NCI-H2081 (cell line): ENCODE results near the gene YWHAG.
"Not testable (repeated sequence)": the region's sequence is repeated elsewhere in the genome, so short reads cannot be mapped to it uniquely, and the experiment has no call there.

Experiments used
- DNase-seq, 2 experiments: peaks; one replicate each; lab custom pipeline; 2025; lab: John Stamatoyannopoulos, UW

The YWHAG gene

DNA sequence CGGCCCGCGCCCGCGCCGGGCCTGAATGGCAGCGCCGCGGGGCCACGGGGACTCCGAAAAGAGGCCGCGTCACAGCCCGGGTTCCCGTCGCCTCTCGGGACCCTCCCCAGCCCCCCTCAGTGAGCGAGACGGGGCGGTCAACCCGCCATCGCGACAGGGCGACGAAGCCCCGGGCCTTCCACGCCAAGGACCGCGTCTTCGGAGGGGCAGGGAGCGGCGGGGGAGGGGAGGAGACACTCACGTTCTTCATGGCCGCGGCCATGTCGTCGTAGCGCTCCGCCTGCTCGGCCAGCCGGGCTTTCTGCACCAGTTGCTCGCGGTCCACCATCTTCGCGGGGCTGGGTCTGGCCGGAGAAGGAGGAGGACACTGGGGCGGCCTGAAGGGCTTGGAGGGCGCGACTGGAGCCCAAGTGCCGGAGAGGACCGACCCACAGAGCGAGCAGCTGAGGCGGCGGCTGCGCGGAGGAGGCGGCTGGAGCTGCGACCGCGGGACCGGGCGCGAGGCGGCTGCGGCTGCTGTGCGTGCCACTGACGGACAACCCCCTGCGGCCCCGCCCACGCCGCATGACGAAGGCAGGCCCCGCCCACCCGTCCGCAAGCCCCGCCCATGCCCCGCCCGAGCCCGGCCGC, at the start of gene YWHAG:
YWHAG (minus strand) TSS at position 511 of the 630 bp plus-strand sequence; CDS start at position 328, 183 bp downstream.
- peak; percentile 89 to 92 for DNase-seq

- no peak for DNase-seq
These were observed 49.4 kb upstream of the YWHAG start for GRCh38 chr7:76408121-76408560.

- DNase-seq: no peak
These were observed 48.9 kb upstream of the YWHAG start for GRCh38 chr7:76407718-76408117.

GRCh38 chr7:76405738-76406137, 46.9 kb upstream of the YWHAG start:
- no peak for DNase-seq

DNA sequence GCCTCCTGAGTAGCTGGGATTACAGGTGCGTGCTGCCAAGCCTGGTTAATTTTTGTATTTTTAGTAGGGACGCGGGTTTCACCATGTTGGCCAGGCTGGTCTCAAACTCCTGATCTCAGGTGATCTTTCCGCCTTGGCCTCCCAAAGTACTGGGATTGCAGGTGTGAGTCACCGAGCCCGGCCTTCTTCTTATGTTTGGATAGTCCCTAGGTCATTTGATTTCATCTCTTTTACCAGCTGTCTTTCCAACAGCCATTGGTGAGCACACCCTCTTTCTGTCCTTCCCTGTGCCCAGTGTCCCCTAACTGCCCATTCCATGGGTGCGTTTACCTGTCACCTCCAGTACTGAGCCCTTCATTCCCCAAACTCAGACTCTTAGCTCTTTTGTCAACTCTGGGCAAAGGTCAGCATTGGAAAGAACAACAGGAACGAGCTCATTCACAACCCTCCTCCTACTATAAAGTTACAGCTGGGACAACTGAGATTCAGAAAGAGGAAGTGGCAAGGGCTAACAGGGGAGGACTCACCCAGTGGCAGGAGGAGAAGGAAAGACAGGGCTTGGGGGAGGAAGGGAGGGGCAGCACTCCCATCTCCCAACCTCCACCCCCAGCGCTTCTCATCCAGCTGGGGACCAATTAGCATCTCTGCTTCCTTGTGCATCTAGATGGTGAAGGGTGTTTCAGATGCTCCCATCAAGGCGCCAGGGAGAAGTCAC, 45.1 kb upstream of the YWHAG start:
- no peak for DNase-seq

DNA sequence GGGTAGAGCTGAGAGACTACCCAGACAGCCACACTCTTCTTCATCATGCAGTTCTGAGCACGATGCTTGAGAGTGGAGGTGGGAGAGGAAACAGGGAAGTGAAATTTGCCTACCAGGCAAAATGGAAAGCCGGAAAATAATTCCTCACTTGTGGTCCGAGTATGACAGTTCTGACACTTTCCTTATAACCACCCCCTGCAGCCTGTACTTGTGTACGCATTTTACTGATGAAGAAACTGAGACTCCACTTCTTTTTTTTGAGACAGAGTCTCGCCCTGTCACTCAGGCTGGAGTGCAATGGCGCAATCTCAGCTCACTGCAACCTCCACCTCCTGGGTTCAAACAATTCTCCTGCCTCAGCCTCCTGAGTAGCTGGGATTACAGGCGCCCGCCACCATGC, 44.3 kb upstream of the YWHAG start:
- not testable (repeated sequence) for DNase-seq

DNA sequence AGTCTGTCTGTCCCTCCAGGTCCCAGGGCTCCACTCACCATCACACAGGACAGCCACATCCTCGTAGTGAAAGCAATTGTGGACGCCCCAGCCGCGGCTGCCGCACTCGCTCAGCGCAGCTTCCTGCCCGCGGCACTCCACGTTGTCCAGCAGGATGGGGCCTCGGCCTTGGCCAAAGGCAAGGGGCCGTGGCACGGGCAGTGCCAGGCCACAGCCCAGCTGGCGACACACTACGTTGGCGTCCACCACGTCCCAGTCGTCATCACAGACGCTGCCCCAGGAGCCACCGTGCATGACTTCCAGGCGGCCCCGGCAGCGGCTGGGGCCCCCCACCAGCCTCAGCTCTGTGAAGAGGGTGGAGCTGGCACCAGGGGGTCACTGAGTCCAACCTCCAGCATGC, 41.5 kb upstream of the YWHAG start:
- DNase-seq: no peak

- DNase-seq: peak; percentile 81 to 86
These were observed 38.8 kb upstream of the YWHAG start for GRCh38 chr7:76397409-76398183.

DNA sequence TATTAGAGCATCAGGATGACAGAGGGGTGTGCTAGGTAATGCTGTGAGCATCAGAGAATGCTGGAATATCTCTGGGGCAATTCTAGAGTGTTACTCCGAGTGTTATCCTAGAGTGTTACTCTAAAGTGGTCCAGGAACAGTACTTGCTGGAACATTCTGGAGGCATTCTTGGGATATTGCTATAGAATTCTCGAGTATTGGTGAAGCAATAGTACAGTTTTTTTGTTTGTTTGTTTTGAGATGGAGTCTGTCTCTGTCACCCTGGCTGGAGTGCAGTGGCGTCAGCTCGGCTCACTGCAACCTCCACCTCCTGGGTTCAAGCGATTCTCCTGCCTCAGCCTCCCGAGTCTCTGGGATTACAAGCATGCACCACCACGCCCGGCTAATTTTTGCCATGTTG, 38.1 kb upstream of the YWHAG start:
- DNase-seq: no peak

GRCh38 chr7:76395965-76396726, 37.4 kb upstream of the YWHAG start:
- DNase-seq: peak; percentile 23 to 55

DNA sequence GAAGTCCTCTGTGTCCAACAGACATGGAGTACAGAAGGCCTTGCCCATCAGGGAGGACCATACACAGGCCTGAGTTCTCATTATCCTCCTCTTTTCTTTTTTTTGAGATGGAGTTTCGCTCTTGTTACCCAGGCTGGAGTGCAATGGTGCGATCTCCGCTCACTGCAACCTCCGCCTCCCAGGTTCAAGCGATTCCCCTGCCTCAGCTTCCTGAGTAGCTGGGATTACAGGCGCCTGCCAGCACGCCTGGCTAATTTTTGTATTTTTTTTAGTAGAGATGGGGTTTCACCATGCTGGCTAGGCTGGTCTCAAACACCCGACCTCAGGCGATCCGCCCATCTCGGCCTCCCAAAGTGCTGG, 36.8 kb upstream of the YWHAG start:
- not testable (repeated sequence) for DNase-seq

- DNase-seq: no peak
These were observed 36.2 kb upstream of the YWHAG start for GRCh38 chr7:76394957-76395356.

- DNase-seq: peak; percentile 92 to 94
These were observed 34.6 kb upstream of the YWHAG start for GRCh38 chr7:76393116-76394031.

DNA sequence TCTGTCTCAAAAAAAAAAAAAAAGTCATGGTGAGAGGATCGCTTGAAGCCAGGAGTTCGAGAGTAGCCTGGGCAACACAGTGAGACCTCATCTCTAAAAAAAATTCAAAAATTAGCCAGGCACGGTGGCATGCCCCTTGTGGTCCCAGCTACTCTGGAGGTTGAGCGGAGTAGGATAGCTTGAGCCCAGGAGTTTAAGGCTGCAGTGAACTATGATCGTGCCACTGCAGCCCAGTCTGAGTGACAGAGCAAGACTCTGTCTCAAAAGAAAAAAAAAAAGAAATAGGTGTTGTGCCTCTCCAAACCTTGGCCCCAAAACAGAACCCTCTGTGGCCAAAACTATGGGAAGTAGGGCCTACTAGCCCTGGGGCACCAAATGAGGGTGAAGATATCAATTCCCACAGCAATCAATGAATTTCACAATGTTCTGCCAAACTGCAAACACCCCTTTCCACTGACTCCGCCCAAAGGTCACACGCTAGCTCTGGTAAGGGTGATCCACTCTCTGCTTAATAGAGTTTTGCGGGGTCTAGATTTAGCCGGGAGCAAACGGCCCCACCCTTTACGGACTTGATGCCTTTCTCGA, 33.8 kb upstream of the YWHAG start:
- no peak for DNase-seq

GRCh38 chr7:76390092-76390491, 31.3 kb upstream of the YWHAG start:
- no peak for DNase-seq

- DNase-seq: not testable (repeated sequence)
These were observed 29.0 kb upstream of the YWHAG start for GRCh38 chr7:76387789-76388188.

DNA sequence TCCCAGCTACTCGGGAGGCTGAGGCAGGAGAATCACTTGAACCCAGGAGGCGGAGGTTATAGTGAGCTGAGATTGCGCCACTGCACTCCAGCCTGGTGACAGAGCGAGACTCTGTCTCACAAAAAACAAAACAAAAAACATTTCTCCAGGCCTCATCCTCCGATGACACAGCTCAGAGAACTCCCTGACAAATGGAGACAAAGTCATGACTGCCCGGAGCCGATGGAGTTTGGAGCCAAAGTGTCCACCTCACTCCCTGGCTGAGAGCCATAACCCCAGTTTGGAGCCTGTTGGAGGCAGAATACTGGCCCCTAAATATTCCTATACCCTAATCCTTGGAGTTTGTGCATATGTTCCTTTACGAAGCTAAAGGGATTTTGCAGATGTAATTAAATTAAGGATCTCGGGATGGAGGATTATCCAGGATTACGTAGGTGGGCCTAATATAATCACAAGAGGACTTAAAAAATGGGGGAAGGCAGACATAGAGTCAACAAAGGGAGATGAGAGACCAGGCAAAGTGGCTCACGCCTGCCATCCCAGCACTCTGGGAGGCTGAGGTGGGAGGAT, 28.0 kb upstream of the YWHAG start:
- no peak for DNase-seq

DNA sequence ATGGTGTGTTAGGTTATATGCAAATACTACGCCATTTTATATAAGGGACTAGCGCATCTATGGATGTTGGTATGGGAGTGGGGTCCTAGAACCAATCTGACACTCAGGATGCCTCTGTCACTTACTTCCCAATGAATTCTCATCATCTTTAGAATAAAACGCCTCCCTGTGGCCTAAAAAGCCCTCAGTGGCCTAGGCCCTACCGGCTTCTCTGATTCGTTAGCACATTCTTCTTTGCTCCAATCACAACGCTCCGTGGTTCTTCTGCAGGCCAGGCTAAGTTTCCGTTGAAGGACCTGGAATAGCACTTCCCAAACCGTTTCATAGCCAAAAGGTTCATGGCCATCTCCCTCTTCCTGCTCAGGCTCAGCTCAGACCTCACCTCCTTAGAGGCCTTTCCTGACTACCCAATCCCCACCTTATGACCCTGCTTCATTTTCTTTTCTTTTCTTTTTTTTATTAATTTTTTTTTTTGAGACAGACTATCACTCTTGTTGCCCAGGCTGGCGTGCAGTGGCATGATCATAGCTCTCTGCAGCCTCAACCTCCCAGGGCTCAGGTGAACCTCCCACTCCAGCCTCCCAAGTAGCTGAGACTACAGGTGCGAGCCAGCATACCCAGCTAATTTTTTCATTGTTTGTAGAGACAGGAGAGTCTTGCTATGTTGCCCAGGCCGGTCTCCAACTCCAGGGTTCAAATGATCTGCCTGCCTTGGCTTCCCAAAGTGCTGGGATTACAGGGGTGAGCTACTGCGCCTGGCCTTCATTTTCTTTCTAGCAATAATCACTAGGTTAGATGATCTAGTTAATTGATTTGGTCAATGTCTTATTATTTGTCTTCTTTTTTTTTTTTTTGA, 24.5 kb upstream of the YWHAG start:
- DNase-seq: no peak

DNA sequence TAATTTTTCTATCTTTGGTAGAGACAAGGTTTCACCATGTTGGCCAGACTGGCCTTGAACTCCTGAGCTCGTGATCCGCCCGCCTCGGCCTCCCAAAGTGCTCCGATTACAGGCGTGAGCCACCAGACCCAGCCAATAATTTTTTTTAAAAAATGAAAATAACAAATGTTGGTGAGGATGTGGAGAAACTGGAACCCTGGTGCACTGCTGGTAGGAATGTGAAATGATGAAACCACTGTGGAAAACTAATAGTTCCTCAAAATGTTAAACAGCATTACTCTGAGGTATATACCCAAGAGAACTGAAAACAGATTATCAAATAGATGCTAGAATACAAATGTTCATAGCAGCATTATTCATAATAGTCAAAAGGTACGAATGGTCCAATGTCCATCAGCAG, 23.0 kb upstream of the YWHAG start:
- DNase-seq: no peak

- DNase-seq: no peak
These were observed 21.8 kb upstream of the YWHAG start for GRCh38 chr7:76380623-76380966.
